Stimulated activated naive CD8-positive, alpha-beta T cell treated with anti-CD3 and anti-CD28 coated beads, Interleukin-15, amount 100 ng/mL, for 72 hours (primary cell): ENCODE results near the gene VEGFB.

Source experiments
- ATAC-seq: fragments of 150-1000 bp; cut with Tn5 transposase; 2 replicates; pipeline ENCODE4 v1.10.0; 2021; ENCODE audit warnings: mild to moderate bottlenecking, moderate library complexity
- DNase-seq, 2 donors: peaks; one replicate each; pipeline ENCODE4 v3.0.0; 2021 to 2022
- H3K27ac Mint-ChIP-seq, 2 donors: one replicate each; pipeline ENCODE4 v1.8.0; 2022; ENCODE audit warnings: mild to moderate bottlenecking in 2 of 2, mixed read lengths in 2 of 2, moderate library complexity in 2 of 2
- H3K27me3 Mint-ChIP-seq: one replicate; pipeline ENCODE4 v1.8.0; 2022; ENCODE audit warnings: mixed read lengths
- H3K4me1 Mint-ChIP-seq: one replicate; pipeline ENCODE4 v1.8.0; 2022; ENCODE audit warnings: mild to moderate bottlenecking, mixed read lengths
- H3K4me3 Mint-ChIP-seq, 2 donors: one replicate each; pipeline ENCODE4 v1.8.0; 2022; ENCODE audit warnings: mild to moderate bottlenecking in 2 of 2, mixed read lengths in 2 of 2, moderate library complexity in 1 of 2
- H3K9me3 Mint-ChIP-seq, 2 donors: one replicate each; pipeline ENCODE4 v1.8.0; 2022; ENCODE audit warnings: mixed read lengths in 2 of 2

The VEGFB gene

DNA sequence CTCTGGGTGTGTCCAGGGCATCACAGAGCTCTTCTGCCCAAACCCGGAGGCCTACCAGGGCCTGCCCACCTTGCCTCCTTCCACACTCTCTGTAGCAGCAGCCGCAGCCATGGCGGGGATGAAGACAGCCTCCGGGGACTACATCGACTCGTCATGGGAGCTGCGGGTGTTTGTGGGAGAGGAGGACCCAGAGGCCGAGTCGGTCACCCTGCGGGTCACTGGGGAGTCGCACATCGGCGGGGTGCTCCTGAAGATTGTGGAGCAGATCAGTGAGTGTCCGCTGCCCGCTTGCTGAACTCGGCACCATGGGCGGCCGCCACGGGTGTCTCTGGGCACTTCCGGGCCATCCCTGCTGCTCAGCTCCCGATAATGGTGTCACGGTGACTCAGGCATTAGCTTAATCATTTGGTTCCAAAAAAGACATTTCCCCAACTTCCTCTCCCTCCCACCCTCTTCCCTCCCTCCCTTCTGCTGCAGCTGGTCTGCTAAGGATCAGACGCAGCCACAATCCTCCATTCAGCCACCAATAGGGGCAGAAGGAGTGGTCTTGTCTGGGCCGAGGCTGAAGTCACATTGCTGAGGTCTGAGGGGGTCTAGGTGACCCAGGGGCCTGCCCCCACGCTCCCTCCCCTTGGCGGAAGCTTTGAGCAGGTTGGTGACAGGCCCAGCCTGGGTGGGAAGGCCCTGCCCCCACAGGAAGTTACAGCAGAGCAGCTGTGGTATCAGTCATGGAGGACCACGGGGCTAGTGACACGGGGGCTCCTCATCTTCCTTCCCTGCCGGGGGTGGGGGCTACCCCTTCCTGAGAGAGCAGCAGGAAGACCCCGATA is 26.9 kb upstream of the VEGFB start:
- peak overlapping the region; percentile 90 to 91 for H3K4me3 Mint-ChIP-seq
- no peaks in the 10 kb centered on the region for H3K9me3 Mint-ChIP-seq
- peak; percentile 76 to 92 for DNase-seq
- ATAC-seq, result peak; percentile 88
- H3K27ac Mint-ChIP-seq, result peak overlapping the region; percentile 97
- H3K27me3 Mint-ChIP-seq, result no peaks in the 10 kb centered on the region
- H3K4me1 Mint-ChIP-seq, result peaks cover 85% of the 10 kb centered on the region

DNA sequence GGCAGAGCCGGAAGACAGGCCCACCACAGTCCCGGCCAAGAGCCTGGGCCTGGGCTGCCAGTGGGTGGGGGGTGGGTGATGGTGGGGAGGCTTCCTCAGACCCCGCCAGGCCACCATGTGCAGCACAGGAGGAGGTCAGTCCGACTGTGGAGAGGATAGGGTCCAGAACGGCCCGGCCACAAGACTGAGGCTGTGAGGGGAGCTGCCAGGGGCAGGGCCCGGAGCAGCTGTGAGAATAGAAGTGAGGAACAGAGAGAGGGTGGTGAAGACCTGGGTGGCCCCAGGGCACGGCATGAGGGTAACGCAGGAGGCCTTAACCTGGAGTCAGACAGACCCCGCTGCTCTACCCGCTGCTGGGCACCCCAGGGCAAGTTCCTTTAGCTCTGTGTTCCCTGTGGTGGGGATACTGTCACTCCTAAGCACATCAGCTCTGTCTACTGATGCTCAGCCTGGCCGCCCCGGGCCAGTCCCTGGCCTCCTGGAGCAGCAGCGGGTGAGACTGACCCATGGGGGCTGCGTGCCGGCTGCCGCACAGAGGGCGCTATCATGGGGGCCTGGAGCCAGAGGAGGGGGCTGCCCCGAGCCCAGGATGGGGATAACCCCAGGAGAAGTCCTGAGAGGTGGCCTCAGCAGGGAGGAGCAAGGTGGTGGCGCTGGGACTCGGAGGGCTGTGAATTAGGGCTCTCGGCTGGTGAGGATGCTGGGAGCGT is 26.1 kb upstream of the VEGFB start:
- H3K27ac Mint-ChIP-seq, result peak overlapping the region; percentile 97
- H3K4me3 Mint-ChIP-seq, result peak overlapping the region; percentile 90 to 91
- no peaks in the 10 kb centered on the region for H3K27me3 Mint-ChIP-seq
- peaks cover 85% of the 10 kb centered on the region for H3K4me1 Mint-ChIP-seq
- no peak for DNase-seq
- H3K9me3 Mint-ChIP-seq, result no peaks in the 10 kb centered on the region
- ATAC-seq, result peak; percentile 3

- Mint-ChIP-seq H3K4me3 (peak overlapping the region; percentile 90 to 91), H3K4me1 (peaks cover 83% of the 10 kb centered on the region), H3K27me3 (no peaks in the 10 kb centered on the region), H3K27ac (peak overlapping the region; percentile 87 to 97), H3K9me3 (no peaks in the 10 kb centered on the region)
- DNase-seq (no peak), ATAC-seq (no peak)
These were observed 25.4 kb upstream of the VEGFB start for GRCh38 chr11:64208796-64209562.

DNA sequence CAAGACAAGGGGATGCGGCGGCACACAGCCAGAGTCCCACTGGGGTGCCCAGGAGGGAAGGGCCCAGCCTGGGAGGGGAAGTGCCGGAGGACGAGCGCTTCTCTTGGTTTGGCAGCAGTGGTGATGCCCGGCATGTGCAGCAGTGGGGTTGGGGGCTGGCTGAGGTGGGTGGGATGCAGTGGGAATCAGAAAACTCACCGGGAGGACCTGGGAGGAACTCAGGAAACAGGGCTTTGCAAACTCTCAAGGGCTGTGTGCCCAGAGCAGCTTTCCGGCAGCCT is 24.9 kb upstream of the VEGFB start:
- Mint-ChIP-seq H3K9me3 (no peaks in the 10 kb centered on the region), H3K4me1 (peaks cover 83% of the 10 kb centered on the region)

DNA sequence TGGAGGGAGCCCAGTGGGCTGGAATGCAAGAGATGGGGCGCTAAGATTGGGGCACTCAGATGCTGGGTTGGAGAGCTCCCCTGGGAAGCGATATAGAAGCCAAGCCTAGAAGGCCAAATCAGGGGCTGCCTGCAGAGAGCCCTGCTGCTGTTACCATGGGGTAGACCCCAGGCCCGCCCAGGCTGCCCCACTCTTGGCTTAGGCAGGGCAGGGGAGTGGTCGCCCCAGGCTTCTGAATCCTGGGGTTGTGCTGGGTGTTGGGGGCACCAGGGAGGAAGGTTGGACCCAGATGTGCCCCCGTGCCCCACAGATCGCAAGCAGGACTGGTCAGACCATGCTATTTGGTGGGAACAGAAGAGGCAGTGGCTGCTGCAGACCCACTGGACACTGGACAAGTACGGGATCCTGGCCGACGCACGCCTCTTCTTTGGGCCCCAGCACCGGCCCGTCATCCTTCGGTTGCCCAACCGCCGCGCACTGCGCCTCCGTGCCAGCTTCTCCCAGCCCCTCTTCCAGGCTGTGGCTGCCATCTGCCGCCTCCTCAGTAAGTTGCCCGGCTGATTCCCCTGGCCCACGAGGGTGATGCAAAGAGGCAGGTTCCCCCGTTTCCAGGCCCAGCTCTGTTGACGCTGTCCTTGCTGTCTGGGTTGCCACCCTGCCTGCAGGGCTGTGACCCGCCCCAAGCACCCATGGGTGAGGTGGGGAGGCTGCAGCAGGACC is 23.9 kb upstream of the VEGFB start:
- Mint-ChIP-seq H3K4me1 (peaks cover 83% of the 10 kb centered on the region), H3K4me3 (no peak overlapping the region), H3K27me3 (no peaks in the 10 kb centered on the region), H3K9me3 (no peaks in the 10 kb centered on the region), H3K27ac (peak overlapping the region in 1 of 2 donors; percentile 71)
- no peak for DNase-seq
- no peak for ATAC-seq

More for the DNA sequence above, 24.9 kb upstream of the VEGFB start:
- no peak for ATAC-seq
- H3K27ac Mint-ChIP-seq, result peak overlapping the region in 1 of 2 donors; percentile 87
- no peak for DNase-seq
- H3K27me3 Mint-ChIP-seq, result no peaks in the 10 kb centered on the region
- peak overlapping the region in 1 of 2 donors; percentile 90 for H3K4me3 Mint-ChIP-seq

DNA sequence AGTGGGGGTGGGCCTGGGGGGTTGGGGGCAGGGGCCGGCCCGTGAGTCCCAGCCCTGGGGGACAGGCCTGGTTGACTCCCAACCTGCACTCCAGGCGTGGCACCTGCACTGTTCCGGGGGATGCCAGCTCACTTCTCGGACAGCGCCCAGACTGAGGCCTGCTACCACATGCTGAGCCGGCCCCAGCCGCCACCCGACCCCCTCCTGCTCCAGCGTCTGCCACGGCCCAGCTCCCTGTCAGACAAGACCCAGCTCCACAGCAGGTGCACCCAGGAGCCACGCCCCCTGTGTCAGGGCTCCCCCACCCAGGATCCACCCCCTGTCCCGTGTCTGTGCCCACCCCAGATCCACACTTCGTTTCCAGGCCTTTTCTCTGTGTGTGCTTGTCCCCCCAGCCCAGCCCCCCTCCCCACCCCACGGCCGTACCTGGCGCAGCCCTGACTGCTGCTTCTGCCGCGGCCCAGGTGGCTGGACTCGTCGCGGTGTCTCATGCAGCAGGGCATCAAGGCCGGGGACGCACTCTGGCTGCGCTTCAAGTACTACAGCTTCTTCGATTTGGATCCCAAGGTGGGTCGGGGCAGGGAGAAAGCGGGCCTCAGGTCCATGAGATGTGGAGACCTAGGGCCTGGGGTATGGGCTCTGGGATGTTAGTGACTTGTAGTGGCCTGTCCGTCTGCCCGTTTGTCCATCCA is 23.1 kb upstream of the VEGFB start:
- Mint-ChIP-seq H3K27me3 (no peaks in the 10 kb centered on the region), H3K27ac (no peak overlapping the region), H3K4me1 (peaks cover 77% of the 10 kb centered on the region), H3K4me3 (no peak overlapping the region), H3K9me3 (no peaks in the 10 kb centered on the region)
- ATAC-seq (no peak), DNase-seq (no peak)

DNA sequence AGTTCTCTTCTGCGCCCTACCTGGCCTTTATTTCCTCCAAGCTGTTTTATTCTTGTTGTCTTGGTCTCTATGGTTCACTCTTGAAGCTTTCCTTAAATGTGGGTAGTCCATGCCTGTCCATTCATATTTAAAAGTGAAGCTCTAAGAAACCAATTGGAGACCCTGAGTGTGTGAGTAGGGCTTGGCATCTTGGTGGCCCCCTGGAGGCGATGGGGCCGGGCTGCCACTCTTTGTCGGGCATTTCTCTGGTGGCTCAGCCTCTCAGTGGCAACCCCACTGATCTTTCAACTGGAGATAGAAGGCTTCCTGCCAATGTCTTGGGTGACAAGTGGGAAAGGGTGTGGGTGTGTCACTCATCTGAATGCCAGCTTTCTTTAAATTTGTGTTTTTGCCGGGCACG is 17.5 kb upstream of the VEGFB start:
- DNase-seq (no peak), ATAC-seq (no peak)
- Mint-ChIP-seq H3K4me3 (no peak overlapping the region), H3K4me1 (peaks cover 40% of the 10 kb centered on the region), H3K27ac (peak overlapping the region in 1 of 2 donors; percentile 54), H3K27me3 (no peaks in the 10 kb centered on the region), H3K9me3 (no peaks in the 10 kb centered on the region)

DNA sequence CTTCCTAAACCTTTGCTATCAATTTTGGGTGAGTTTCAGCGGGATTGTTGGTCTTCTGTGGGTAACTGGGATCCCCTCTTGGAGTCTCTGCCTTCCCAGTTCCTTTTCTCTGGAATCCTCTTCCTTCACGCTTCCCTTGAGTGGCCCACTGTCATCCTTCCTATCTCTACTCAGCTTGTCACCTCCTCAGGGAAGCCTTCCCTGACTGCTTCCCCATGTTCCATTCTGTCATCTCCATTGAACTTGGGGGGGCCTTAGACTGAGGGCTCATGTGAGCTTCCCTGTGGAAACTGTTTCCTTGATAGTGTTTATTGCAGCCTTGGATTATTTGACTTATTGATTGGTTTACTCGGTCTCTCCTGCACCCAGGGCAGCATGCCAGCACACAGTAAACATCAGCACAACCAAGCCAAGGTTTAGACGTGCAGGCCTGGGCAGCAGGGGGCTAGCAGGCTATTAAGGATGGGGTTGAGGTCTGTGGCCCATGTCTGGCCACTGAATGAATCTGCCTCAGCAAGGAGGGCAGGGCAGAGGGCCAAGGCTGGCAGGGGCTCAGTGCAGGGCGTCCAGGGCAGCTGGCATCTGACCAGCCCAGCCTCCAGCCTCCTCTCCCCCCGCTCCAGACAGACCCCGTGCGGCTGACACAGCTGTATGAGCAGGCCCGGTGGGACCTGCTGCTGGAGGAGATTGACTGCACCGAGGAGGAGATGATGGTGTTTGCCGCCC is 15.6 kb upstream of the VEGFB start:
- no peak for DNase-seq
- ATAC-seq, result no peak
- H3K27me3 Mint-ChIP-seq, result no peaks in the 10 kb centered on the region
- peak overlapping the region; percentile 69 to 87 for H3K27ac Mint-ChIP-seq
- H3K4me1 Mint-ChIP-seq, result peaks cover 27% of the 10 kb centered on the region
- H3K4me3 Mint-ChIP-seq, result no peak overlapping the region
- H3K9me3 Mint-ChIP-seq, result no peaks in the 10 kb centered on the region

DNA sequence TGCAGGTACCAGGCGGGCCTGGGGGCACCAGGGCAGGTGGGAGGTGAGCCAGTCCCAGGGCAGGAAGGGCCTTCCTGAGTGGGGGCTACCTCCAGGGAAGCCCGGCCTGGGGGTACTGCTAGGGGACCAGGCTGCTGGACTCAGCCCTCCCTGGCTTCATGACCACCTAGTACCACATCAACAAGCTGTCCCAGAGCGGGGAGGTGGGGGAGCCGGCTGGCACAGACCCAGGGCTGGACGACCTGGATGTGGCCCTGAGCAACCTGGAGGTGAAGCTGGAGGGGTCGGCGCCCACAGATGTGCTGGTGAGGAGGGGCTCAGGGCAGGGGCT is 15.1 kb upstream of the VEGFB start:
- no peak overlapping the region for H3K4me3 Mint-ChIP-seq
- ATAC-seq (no peak), DNase-seq (no peak)
- no peaks in the 10 kb centered on the region for H3K27me3 Mint-ChIP-seq
- H3K9me3 Mint-ChIP-seq, result no peaks in the 10 kb centered on the region
- H3K4me1 Mint-ChIP-seq, result peaks cover 27% of the 10 kb centered on the region
- peak overlapping the region in 1 of 2 donors; percentile 87 for H3K27ac Mint-ChIP-seq

- no peaks in the 10 kb centered on the region for H3K27me3 Mint-ChIP-seq
- no peak overlapping the region for H3K4me3 Mint-ChIP-seq
- ATAC-seq (no peak), DNase-seq (no peak)
- H3K27ac Mint-ChIP-seq, result peak overlapping the region in 1 of 2 donors; percentile 46
- H3K4me1 Mint-ChIP-seq, result peaks cover 27% of the 10 kb centered on the region
- H3K9me3 Mint-ChIP-seq, result no peaks in the 10 kb centered on the region
These were observed 14.6 kb upstream of the VEGFB start for GRCh38 chr11:64219755-64220154.

DNA sequence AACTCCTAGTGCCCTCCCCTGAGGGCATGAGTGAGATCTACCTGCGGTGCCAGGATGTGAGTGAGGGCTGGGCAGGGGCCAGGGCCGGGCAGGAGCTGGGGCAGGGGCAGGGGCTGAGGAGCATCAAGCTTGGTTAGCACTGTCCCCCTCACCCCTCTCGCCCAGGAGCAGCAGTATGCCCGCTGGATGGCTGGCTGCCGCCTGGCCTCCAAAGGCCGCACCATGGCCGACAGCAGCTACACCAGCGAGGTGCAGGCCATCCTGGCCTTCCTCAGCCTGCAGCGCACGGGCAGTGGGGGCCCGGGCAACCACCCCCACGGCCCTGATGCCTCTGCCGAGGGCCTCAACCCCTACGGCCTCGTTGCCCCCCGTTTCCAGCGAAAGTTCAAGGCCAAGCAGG is 14.1 kb upstream of the VEGFB start:
- Mint-ChIP-seq H3K4me1 (peaks cover 27% of the 10 kb centered on the region), H3K4me3 (no peak overlapping the region), H3K27me3 (no peaks in the 10 kb centered on the region), H3K9me3 (no peaks in the 10 kb centered on the region), H3K27ac (no peak overlapping the region)
- ATAC-seq (no peak), DNase-seq (no peak)

DNA sequence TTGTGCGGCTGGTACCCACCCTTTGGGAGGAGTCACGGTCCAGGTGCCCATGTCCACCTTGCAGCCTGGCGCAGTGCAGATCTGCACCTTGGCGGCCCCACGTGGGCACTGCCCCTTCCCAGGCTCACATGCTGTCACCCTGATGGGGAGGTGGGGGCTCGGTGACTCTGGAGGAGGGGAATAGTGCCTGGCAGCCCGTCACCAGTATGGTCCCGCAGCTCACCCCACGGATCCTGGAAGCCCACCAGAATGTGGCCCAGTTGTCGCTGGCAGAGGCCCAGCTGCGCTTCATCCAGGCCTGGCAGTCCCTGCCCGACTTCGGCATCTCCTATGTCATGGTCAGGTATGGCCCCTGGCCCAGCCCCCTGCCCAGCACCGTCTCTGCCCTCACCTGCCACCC is 13.6 kb upstream of the VEGFB start:
- Mint-ChIP-seq H3K9me3 (no peaks in the 10 kb centered on the region), H3K4me1 (peaks cover 27% of the 10 kb centered on the region), H3K27me3 (no peaks in the 10 kb centered on the region), H3K4me3 (no peak overlapping the region), H3K27ac (no peak overlapping the region)
- DNase-seq (no peak), ATAC-seq (no peak)

- peaks cover 33% of the 10 kb centered on the region for H3K4me1 Mint-ChIP-seq
- DNase-seq (no peak), ATAC-seq (no peak)
- no peaks in the 10 kb centered on the region for H3K27me3 Mint-ChIP-seq
- H3K4me3 Mint-ChIP-seq, result no peak overlapping the region
- H3K9me3 Mint-ChIP-seq, result no peaks in the 10 kb centered on the region
- no peak overlapping the region for H3K27ac Mint-ChIP-seq
These were observed 11.8 kb upstream of the VEGFB start for GRCh38 chr11:64222651-64223000.

GRCh38 chr11:64223001-64223651 is 11.3 kb upstream of the VEGFB start:
- ATAC-seq, result no peak
- Mint-ChIP-seq H3K9me3 (no peaks in the 10 kb centered on the region), H3K4me3 (no peak overlapping the region), H3K27ac (peak overlapping the region in 1 of 2 donors; percentile 80), H3K4me1 (peaks cover 38% of the 10 kb centered on the region), H3K27me3 (no peaks in the 10 kb centered on the region)
- no peak for DNase-seq
